SH-SY5Y (cell line): ENCODE measurements around the gene CFAP92.

Experiments
- GATA2 ChIP-seq: IDR thresholded peaks from 2 replicates; pipeline ENCODE4 v1.6.1; 2011; ENCODE audit warnings: mild to moderate bottlenecking, low read depth, low read length
- GATA3 ChIP-seq: IDR thresholded peaks from 2 replicates; pipeline ENCODE4 v1.6.1; 2011; ENCODE audit warnings: low read depth, mild to moderate bottlenecking, low read length, moderate library complexity

DNA sequence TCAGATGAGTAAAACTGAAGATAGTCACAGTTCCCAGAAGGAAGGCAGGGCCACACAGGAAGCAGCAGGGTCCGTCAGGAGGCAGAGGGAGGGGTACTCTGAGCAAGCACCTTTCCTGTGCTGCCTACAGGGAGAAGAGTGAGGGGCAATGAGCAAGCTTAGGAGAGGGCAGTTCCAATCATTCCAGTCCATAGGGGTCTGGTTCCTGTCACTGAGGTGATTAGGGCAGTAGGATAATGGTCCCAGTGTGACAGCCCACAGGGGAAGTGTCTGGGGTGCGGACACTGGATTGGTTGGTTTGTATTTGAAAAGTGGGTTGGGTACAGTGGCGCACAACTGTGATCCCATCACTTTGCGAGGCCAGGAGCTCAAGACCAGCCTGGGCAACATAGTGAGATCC lies 121.6 kb downstream of the CFAP92 start:
- TF ChIP-seq GATA3 (no peak), GATA2 (no peak)
